ENCODE measurements around the gene GLIPR1L1.

The GLIPR1L1 gene

DNA sequence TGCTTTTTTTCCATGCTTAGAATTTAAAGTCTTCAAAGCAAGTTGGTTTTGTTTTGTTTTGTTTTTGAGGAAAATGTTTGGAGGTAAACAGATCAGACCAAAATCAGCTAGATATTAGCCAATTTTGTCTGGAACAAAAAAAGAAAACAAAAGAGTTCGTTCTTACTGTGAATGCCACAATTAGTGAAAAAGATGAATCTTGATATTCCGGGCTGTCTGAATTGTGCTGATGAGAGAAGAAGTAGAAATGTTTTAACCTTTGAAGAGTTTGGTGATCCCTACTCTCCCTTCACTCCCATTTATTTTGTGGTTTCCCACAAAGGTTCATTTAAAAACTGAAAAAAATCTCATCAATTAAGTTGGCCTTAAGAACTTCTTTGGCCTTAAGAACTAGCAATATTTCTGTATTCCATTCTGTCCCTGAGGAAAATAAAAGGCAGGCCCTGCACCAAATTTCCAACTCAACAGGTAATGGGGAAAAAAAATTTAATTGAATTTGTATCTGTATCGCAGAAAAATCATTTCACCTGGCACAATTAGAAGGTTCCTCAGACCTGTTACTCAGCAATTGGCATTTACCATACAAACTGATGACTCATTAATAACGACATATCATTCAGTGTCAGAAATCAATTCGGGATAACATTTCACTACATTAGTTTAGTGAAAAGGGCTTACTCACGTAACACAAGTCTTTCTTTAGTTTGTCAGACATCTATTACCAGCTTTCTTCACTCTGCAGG lies 55.9 kb downstream of the GLIPR1L1 start:
- TF ChIP-seq, protein P1, sequence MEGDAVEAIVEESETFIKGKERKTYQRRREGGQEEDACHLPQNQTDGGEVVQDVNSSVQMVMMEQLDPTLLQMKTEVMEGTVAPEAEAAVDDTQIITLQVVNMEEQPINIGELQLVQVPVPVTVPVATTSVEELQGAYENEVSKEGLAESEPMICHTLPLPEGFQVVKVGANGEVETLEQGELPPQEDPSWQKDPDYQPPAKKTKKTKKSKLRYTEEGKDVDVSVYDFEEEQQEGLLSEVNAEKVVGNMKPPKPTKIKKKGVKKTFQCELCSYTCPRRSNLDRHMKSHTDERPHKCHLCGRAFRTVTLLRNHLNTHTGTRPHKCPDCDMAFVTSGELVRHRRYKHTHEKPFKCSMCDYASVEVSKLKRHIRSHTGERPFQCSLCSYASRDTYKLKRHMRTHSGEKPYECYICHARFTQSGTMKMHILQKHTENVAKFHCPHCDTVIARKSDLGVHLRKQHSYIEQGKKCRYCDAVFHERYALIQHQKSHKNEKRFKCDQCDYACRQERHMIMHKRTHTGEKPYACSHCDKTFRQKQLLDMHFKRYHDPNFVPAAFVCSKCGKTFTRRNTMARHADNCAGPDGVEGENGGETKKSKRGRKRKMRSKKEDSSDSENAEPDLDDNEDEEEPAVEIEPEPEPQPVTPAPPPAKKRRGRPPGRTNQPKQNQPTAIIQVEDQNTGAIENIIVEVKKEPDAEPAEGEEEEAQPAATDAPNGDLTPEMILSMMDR (IDR thresholded peaks at IDR 0.05; ENCODE audit: low read depth, low read length), result no peak
- in situ Hi-C loops (cut with HindIII; ENCODE audit: low sequenced_read_pairs), result no loop called here
- no peak for DNase-seq (ENCODE audit: low read depth, low spot score)
- peak overlapping the region; percentile 49 for H3K4me3 ChIP-seq (ENCODE audit: low read depth, low read length)

DNA sequence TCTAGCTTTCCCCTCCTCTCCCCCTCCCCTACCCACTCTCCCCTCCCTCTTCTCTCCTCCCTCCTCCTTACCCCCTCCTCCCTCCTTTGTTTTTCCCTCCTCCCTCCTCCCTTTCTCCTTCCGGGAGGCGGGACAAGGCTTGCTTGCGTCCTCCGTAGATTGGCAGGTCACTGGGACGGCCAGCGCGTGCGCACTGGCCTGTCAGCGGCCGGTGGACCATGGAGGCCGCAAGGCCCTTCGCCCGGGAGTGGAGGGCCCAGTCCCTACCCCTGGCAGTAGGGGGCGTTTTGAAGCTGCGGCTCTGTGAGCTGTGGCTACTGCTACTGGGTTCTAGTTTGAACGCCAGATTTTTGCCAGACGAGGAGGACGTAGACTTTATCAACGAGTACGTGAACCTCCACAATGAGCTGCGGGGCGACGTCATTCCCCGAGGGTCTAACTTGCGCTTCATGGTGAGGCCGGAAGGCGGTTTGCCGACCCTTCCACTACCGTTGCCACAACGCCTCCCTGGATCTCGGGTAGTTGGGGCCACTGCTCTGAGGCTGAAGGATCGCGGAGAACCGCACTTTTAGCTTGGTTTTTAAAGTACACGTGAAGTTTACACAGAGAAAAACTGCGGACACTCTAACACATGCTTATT lies 56.5 kb downstream of the GLIPR1L1 start, which contains the start of gene GLIPR1L2:
TSS of gene GLIPR1L2 (plus strand) at position 191 of the 640 bp plus-strand sequence. CDS start at position 219, 28 bp downstream.
- in situ Hi-C loops (cut with HindIII; ENCODE audit: low sequenced_read_pairs), result no loop called here
- TF ChIP-seq, protein P1 (IDR thresholded peaks at IDR 0.05; ENCODE audit: low read depth, low read length), result peak; percentile 87
- peak within 1 kb of the TSS; percentile 49 for H3K4me3 ChIP-seq (ENCODE audit: low read depth, low read length)
- DNase-seq (ENCODE audit: low read depth, low spot score), result peak; percentile 99

DNA sequence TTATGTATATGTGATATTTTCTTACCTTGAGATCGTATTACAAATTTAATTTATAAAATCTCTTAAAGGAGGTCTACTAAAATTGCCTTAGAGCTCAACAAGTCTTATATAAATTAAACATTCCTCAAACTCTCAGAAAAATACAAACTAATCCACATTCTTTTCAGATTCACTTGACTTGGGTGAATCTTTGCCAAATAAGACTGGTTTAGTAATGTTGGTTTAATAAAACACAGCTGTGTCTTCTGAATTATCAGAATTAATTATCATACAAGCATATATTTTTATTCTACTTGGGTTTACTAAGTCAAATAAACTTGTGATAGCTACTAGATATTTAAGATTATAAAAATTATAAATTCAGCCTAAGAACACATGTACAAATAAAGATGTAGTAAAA lies 69.8 kb downstream of the GLIPR1L1 start:
- DNase-seq (ENCODE audit: low read depth, low spot score), result no peak
- H3K4me3 ChIP-seq (ENCODE audit: low read depth, low read length), result no peak overlapping the region
- TF ChIP-seq, protein P1 (IDR thresholded peaks at IDR 0.05; ENCODE audit: low read depth, low read length), result no peak
- in situ Hi-C loops (cut with HindIII; ENCODE audit: low sequenced_read_pairs), result no loop called here

DNA sequence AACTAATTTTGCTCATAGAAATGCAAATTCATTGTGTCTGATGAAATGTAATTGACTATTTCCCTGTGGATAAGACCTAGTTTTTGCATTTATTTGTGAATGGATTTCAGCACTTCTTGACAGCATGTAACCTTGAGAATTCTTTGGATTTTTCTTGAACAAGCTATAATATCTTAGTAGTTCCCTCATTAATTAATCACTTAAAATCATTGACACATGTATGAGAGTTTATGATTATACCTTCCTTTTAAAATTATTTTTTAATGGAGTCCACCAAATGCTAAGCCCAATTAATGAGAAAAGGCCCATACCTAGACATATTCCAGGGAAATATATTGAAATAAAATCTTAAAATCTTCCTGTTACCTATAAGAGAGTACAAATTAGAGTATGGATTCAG lies 73.2 kb downstream of the GLIPR1L1 start:
- TF ChIP-seq, protein P1 (IDR thresholded peaks at IDR 0.05; ENCODE audit: low read depth, low read length), result no peak
- no peak for DNase-seq (ENCODE audit: low read depth, low spot score)
- in situ Hi-C loops (cut with HindIII; ENCODE audit: low sequenced_read_pairs), result no loop called here
- no peak overlapping the region for H3K4me3 ChIP-seq (ENCODE audit: low read depth, low read length)

DNA sequence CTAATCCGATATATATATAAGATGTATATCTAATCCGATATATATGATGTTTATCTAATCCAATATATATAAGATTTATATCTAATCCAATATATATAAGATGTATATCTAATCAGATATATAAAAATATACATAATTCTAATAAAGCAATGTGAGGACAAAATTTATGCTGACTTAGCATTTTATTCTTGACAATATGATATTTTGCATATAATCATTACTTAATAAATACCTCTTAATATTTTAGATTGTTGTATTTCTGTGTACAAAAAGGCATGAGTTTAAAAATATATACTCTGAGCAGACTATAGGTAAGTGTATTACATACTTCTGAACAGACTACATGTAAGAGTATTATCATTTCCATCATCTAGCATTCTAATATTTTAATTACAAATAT lies 75.4 kb downstream of the GLIPR1L1 start:
- in situ Hi-C loops (cut with HindIII; ENCODE audit: low sequenced_read_pairs), result no loop called here
- TF ChIP-seq, protein P1 (IDR thresholded peaks at IDR 0.05; ENCODE audit: low read depth, low read length), result no peak
- no peak for DNase-seq (ENCODE audit: low read depth, low spot score)
- no peak overlapping the region for H3K4me3 ChIP-seq (ENCODE audit: low read depth, low read length)

DNA sequence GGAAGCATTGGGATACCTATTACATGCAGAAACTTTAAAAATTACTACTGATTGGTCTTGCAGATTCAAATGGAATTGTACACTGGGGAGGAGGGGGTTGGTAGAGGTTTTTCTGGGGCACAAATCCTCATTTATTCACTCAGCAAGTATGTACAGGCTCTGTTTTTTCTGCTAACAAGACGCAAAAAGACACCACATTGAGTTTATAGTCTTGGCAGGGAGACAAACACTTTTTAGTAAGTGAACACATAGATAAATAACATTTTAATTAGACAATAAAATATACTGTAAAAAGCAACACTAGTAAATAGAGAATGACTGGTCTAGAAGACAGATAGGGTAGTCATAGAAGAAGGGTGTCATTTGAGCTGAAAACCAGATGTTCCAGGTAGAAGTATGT lies 80.2 kb downstream of the GLIPR1L1 start:
- DNase-seq (ENCODE audit: low read depth, low spot score), result no peak
- no peak overlapping the region for H3K4me3 ChIP-seq (ENCODE audit: low read depth, low read length)
- TF ChIP-seq, protein P1 (IDR thresholded peaks at IDR 0.05; ENCODE audit: low read depth, low read length), result no peak
- in situ Hi-C loops (cut with HindIII; ENCODE audit: low sequenced_read_pairs), result no loop called here

All from astrocyte of the spinal cord (primary cell).